Keratinocyte (primary cell): Measurements from ENCODE around the gene IPPK. TPM values are rescaled to one million over a fixed set of nuclear protein-coding genes. Genes with fewer than 3 reads are reported as not detected.

Source experiments
- DNase-seq: peaks from one replicate; pipeline ENCODE4 v3.0.0-alpha.2; 2011; ENCODE audit warnings: low read depth, missing footprints, low spot score
- FAIRE-seq: peaks from 2 replicates; lab custom pipeline; 2011; peaks lifted over from hg19 to GRCh38; lab: Jason Lieb, UNC
- H2AFZ ChIP-seq: 2 replicates; pipeline ENCODE4 v1.6.0; 2012; ENCODE audit warnings: low read length, control low read depth, inconsistent platforms; ENCODE audit not compliant: control insufficient read depth
- H3K27ac ChIP-seq: 2 replicates; pipeline ENCODE4 v1.5.1; 2011; ENCODE audit warnings: low read length; ENCODE audit not compliant: control insufficient read depth, insufficient read depth
- H3K27me3 ChIP-seq: 3 replicates; pipeline ENCODE4 v1.6.0; 2011; ENCODE audit warnings: low read length; ENCODE audit not compliant: control insufficient read depth, insufficient read depth; ENCODE audit errors: extremely low read depth
- H3K36me3 ChIP-seq, 2 experiments: 2 replicates in 1 of 2; 3 replicates in 1 of 2; pipeline ENCODE4 v1.5.1; 2011; ENCODE audit warnings: low read length in 2 of 2, mild to moderate bottlenecking in 1 of 2; ENCODE audit not compliant: control insufficient read depth in 2 of 2, insufficient read depth in 2 of 2; ENCODE audit errors: extremely low read depth in 1 of 2
- H3K4me1 ChIP-seq: 3 replicates; pipeline ENCODE4 v1.5.1; 2011; ENCODE audit warnings: low read length; ENCODE audit not compliant: control insufficient read depth, insufficient read depth; ENCODE audit errors: extremely low read depth
- H3K4me2 ChIP-seq: 3 replicates; pipeline ENCODE4 v1.6.0; 2011; ENCODE audit warnings: low read depth, low read length; ENCODE audit not compliant: control insufficient read depth, insufficient read depth; ENCODE audit errors: extremely low read depth
- H3K4me3 ChIP-seq, 3 experiments: fragments of 200-600 bp in 1 of 3; sonication (generic) in 1 of 3; 2 replicates in 2 of 3; 3 replicates in 1 of 3; pipeline ENCODE4 v1.5.1; 2011 to 2016; ENCODE audit warnings: low read length in 3 of 3, mild to moderate bottlenecking in 3 of 3, control low read depth in 2 of 3, inconsistent platforms in 1 of 3, low read depth in 1 of 3, mixed read lengths in 1 of 3, mixed run types in 1 of 3, moderate library complexity in 1 of 3; ENCODE audit not compliant: control insufficient read depth in 2 of 3, insufficient read depth in 2 of 3; ENCODE audit errors: extremely low read depth in 1 of 3
- H3K79me2 ChIP-seq: 2 replicates; pipeline ENCODE4 v1.6.0; 2012; ENCODE audit warnings: low read length; ENCODE audit not compliant: control insufficient read depth, insufficient read depth
- H3K9ac ChIP-seq: 3 replicates; pipeline ENCODE4 v1.6.0; 2011; ENCODE audit warnings: low read length; ENCODE audit not compliant: control insufficient read depth, insufficient read depth; ENCODE audit errors: extremely low read depth
- H3K9me1 ChIP-seq: 3 replicates; pipeline ENCODE4 v1.6.0; 2011; ENCODE audit warnings: low read length; ENCODE audit not compliant: control insufficient read depth, insufficient read depth; ENCODE audit errors: extremely low read depth
- H3K9me3 ChIP-seq: 2 replicates; pipeline ENCODE4 v1.5.1; 2012; ENCODE audit warnings: low read depth, low read length; ENCODE audit not compliant: control insufficient read depth
- H4K20me1 ChIP-seq: 3 replicates; pipeline ENCODE4 v1.6.0; 2011; ENCODE audit warnings: low read length; ENCODE audit not compliant: control insufficient read depth, insufficient read depth; ENCODE audit errors: extremely low read depth
- CTCF ChIP-seq, 3 experiments: IDR thresholded peaks in 1 of 3; conservative IDR thresholded peaks in 1 of 3; optimal IDR thresholded peaks in 1 of 3; 2 replicates in 2 of 3; 3 replicates in 1 of 3; pipeline versions ENCODE3 to v1.5.1; 2011; ENCODE audit warnings: low read length in 3 of 3, mild to moderate bottlenecking in 3 of 3, moderate library complexity in 2 of 3, control low read depth in 1 of 3, inconsistent platforms in 1 of 3; ENCODE audit not compliant: insufficient read depth in 2 of 3; ENCODE audit errors: extremely low read depth in 1 of 3
- EZH2 ChIP-seq: IDR thresholded peaks from one replicate; pipeline ENCODE4 v1.6.1; 2012; ENCODE audit warnings: inconsistent platforms, mild to moderate bottlenecking, low read length, moderate library complexity
- dilution Hi-C: fragments of 300-500 bp; cut with MboI; formaldehyde crosslinking; loops from one replicate; pipeline ENCODE4 v1.7.0; 2020; ENCODE audit warnings: low sequenced_read_pairs; ENCODE audit not compliant: extremely low pct_ligation_motif_present
- polyA plus RNA-seq, 5 experiments: library from polyadenylated mRNA; depleted of rRNA in 3 of 5; stranded (reverse) in 3 of 5; stranded (forward) in 1 of 5; unstranded in 1 of 5; fragments of >200 nt; gene quantifications; 1 replicate in 1 of 5; 2 replicates in 3 of 5; 3 replicates in 1 of 5; pipeline versions ENCODE4 v1.2.1 to v1.2.3, GENCODE V29; 2011 to 2012; ENCODE audit warnings: missing spikeins in 2 of 5, low read depth in 1 of 5, low replicate concordance in 1 of 5

The IPPK gene
- polyA plus RNA-seq, 1 donor (not counting 4 experiments of a cell fraction or from before 2014, with no cell fraction given), result 32.4 TPM

- Histone ChIP-seq H2AFZ (no peak overlapping the region), H4K20me1 (no peaks in the 10 kb centered on the region), H3K27ac (no peak overlapping the region), H3K4me3 (no peak overlapping the region), H3K27me3 (no peaks in the 10 kb centered on the region), H3K9me3 (no peaks in the 10 kb centered on the region), H3K36me3 (peaks cover 58 to 64% of the 10 kb centered on the region in 2 experiments), H3K79me2 (peaks cover 4% of the 10 kb centered on the region), H3K4me1 (peaks cover 18% of the 10 kb centered on the region), H3K9me1 (no peaks in the 10 kb centered on the region), H3K9ac (no peak overlapping the region), H3K4me2 (no peak overlapping the region)
- TF ChIP-seq CTCF (optimal IDR thresholded peaks at IDR 0.05 in 1 of 3, IDR thresholded peaks at IDR 0.05 in 1 of 3, conservative IDR thresholded peaks at IDR 0.05 in 1 of 3; ENCODE audit: extremely low read depth in 1 of 3, insufficient read depth in 2 of 3, low read length in 3 of 3), result no peak
- no peak for TF ChIP-seq EZH2
- FAIRE-seq, result no peak
- no peak for DNase-seq
- dilution Hi-C loops, result no loop called here
Observed at GRCh38 chr9:92637326-92637725, 32.6 kb downstream of the IPPK start.

GRCh38 chr9:92636627-92637026 lies 33.3 kb downstream of the IPPK start:
- Histone ChIP-seq H3K9ac (no peak overlapping the region), H3K4me3 (no peak overlapping the region), H3K9me1 (no peaks in the 10 kb centered on the region), H3K36me3 (peaks cover 59 to 66% of the 10 kb centered on the region in 2 experiments), H3K27me3 (no peaks in the 10 kb centered on the region), H3K4me2 (no peak overlapping the region), H3K79me2 (peaks cover 4% of the 10 kb centered on the region), H3K27ac (no peak overlapping the region), H2AFZ (no peak overlapping the region), H3K9me3 (no peaks in the 10 kb centered on the region), H4K20me1 (no peaks in the 10 kb centered on the region), H3K4me1 (peaks cover 11% of the 10 kb centered on the region)
- DNase-seq, result no peak
- TF ChIP-seq EZH2 (no peak), CTCF (optimal IDR thresholded peaks at IDR 0.05 in 1 of 3, IDR thresholded peaks at IDR 0.05 in 1 of 3, conservative IDR thresholded peaks at IDR 0.05 in 1 of 3; ENCODE audit: extremely low read depth in 1 of 3, insufficient read depth in 2 of 3, low read length in 3 of 3) (peak in 2 of 3 experiments; percentile 3 to 27)
- FAIRE-seq, result no peak
- dilution Hi-C loops, result no loop called here
